Measurements from ENCODE around the gene CLCN4. TPM values are rescaled to one million over a fixed set of nuclear protein-coding genes. Genes with fewer than 3 reads are reported as not detected.

Gene CLCN4
- total RNA-seq, 1 experiment from 2014 or later = 6.9 TPM

DNA sequence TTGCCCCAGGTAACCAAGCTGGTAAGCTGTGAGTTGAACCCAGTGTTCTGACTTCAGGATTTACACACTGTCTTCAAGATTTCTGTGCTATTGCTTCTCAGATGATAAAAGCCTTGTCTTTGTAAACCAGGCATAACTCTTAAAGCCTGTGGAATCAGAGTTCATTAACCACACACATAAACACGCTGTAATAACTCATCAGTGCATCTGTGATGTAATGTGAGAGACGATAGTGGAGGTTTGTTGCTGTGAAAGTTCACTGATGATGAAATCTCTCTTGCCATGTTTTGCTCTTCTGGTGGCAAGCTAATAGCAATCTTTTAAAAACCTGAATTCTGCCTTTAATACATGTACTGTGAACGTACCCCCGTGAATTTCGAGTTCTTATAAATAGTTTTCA, 41.5 kb downstream of the CLCN4 start:
- Histone ChIP-seq H2BK20ac (ENCODE audit: low read depth, low read length, poor library complexity, severe bottlenecking) (no peak overlapping the region), H3K14ac (ENCODE audit: insufficient read depth, low read length) (no peak overlapping the region), H2AFZ (ENCODE audit: low read length) (no peak overlapping the region), H2AK5ac (ENCODE audit: insufficient read length, low read length) (no peak overlapping the region), H3K4ac (ENCODE audit: low read depth, low read length) (no peak overlapping the region), H2BK15ac (ENCODE audit: low read depth, low read length) (no peak overlapping the region), H2BK5ac (ENCODE audit: insufficient read length, low read length) (no peak overlapping the region), H3K79me2 (ENCODE audit: insufficient read depth, low read length) (no peaks in the 10 kb centered on the region), H3K56ac (ENCODE audit: insufficient read length, low read depth, low read length) (no peak overlapping the region), H2BK12ac (ENCODE audit: insufficient read length, low read depth, low read length) (no peak overlapping the region), H3K27ac (ENCODE audit: insufficient read length, low read depth, low read length) (no peak overlapping the region), H2BK120ac (ENCODE audit: low read depth, low read length, poor library complexity, severe bottlenecking) (no peak overlapping the region), H3K23ac (ENCODE audit: insufficient read length, low read depth, low read length) (no peak overlapping the region), H3K23me2 (ENCODE audit: insufficient read length, low read depth, low read length, poor library complexity, severe bottlenecking) (no peaks in the 10 kb centered on the region), H3K4me1 (ENCODE audit: insufficient read depth, low read length) (no peaks in the 10 kb centered on the region), H3T11ph (ENCODE audit: low read length) (no peak overlapping the region), H3K4me2 (ENCODE audit: insufficient read depth, insufficient read length, low read length) (no peak overlapping the region), H3K18ac (ENCODE audit: insufficient read length, low read depth, low read length) (no peak overlapping the region), H3K79me1 (ENCODE audit: insufficient read depth, low read depth, low read length, poor library complexity, severe bottlenecking) (no peaks in the 10 kb centered on the region), H4K5ac (ENCODE audit: insufficient read length, low read depth, low read length) (no peak overlapping the region), H4K91ac (ENCODE audit: insufficient read length, low read depth, low read length) (no peak overlapping the region), H3K9ac (ENCODE audit: extremely low read depth, insufficient read length, low read length) (no peak overlapping the region), H3K9me3 (ENCODE audit: control insufficient read depth, low read depth, low read length) (no peaks in the 10 kb centered on the region), H3K27me3 (ENCODE audit: insufficient read depth, low read length) (no peaks in the 10 kb centered on the region), H4K20me1 (ENCODE audit: control insufficient read depth, insufficient read depth, insufficient read length) (no peaks in the 10 kb centered on the region), H4K8ac (replicated peaks; ENCODE audit: insufficient read length, low read depth, low read length) (no peak overlapping the region)
- Mint-ChIP-seq H3K27me3 (ENCODE audit: low read depth) (no peaks in the 10 kb centered on the region), H3K4me3 (no peak overlapping the region), H3K36me3 (ENCODE audit: insufficient read depth in 1 of 3, low read depth in 3 of 3) (peaks cover 7 to 12% (median 8%) of the 10 kb centered on the region in 3 experiments; a peak in 5 of 7 replicates), H3K27ac (no peak overlapping the region), H3K9me3 (peaks cover 36 to 41% of the 10 kb centered on the region in 2 experiments), H3K4me1 (no peaks in the 10 kb centered on the region)
- TF ChIP-seq, protein P1, sequence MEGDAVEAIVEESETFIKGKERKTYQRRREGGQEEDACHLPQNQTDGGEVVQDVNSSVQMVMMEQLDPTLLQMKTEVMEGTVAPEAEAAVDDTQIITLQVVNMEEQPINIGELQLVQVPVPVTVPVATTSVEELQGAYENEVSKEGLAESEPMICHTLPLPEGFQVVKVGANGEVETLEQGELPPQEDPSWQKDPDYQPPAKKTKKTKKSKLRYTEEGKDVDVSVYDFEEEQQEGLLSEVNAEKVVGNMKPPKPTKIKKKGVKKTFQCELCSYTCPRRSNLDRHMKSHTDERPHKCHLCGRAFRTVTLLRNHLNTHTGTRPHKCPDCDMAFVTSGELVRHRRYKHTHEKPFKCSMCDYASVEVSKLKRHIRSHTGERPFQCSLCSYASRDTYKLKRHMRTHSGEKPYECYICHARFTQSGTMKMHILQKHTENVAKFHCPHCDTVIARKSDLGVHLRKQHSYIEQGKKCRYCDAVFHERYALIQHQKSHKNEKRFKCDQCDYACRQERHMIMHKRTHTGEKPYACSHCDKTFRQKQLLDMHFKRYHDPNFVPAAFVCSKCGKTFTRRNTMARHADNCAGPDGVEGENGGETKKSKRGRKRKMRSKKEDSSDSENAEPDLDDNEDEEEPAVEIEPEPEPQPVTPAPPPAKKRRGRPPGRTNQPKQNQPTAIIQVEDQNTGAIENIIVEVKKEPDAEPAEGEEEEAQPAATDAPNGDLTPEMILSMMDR (conservative IDR thresholded peaks at IDR 0.05) = no peak
- DNase-seq = no peak
- WGBS (ENCODE audit: extremely low coverage, insufficient read length, low lambda C conversion rate) = no CpG with 5 or more reads among the region's 5 CpGs
